Measurements from ENCODE around the gene MLLT6. TPM values are rescaled to one million over a fixed set of nuclear protein-coding genes. Genes with fewer than 3 reads are reported as not detected.
A peak's percentile ranks its signal among the peaks of the same experiment; 100 is the strongest.

MLLT6 gene
- total and polyA plus RNA-seq, 2 of the 13 experiments (the other 11 are each of a cell fraction or from before 2014, with no cell fraction given), result 50.7 to 69.5 TPM

GRCh38 chr17:38656959-38657823 is 47.9 kb upstream of the MLLT6 start (continued):
- TF ChIP-seq ZNF552 (CRISPR knock-in tag; IDR thresholded peaks at IDR 0.05; ENCODE audit: borderline replicate concordance) (peak; percentile 65; the same call in 1 of the 2 replicates), ZNF709 (CRISPR knock-in tag; IDR thresholded peaks at IDR 0.05) (peak; percentile 25; the same call in 1 of the 2 replicates), TOE1 (CRISPR knock-in tag; IDR thresholded peaks at IDR 0.05) (no peak), ZNF460 (CRISPR knock-in tag; IDR thresholded peaks at IDR 0.05; ENCODE audit: borderline replicate concordance) (peak; percentile 71; the same call in 1 of the 2 replicates), RELA (CRISPR knock-in tag; IDR thresholded peaks at IDR 0.05) (no peak), ZNF672 (CRISPR knock-in tag; IDR thresholded peaks at IDR 0.05) (no peak), ZNF430 (CRISPR knock-in tag; IDR thresholded peaks at IDR 0.05) (peak; percentile 25; the same call in 1 of the 2 replicates), ZSCAN5A (CRISPR knock-in tag; IDR thresholded peaks at IDR 0.05; ENCODE audit: borderline replicate concordance) (no peak), NR3C1 (CRISPR knock-in tag; IDR thresholded peaks at IDR 0.05) (no peak), ZNF670 (CRISPR knock-in tag; IDR thresholded peaks at IDR 0.05; ENCODE audit: borderline replicate concordance) (peak; percentile 95)
- TF ChIP-seq, protein P1, sequence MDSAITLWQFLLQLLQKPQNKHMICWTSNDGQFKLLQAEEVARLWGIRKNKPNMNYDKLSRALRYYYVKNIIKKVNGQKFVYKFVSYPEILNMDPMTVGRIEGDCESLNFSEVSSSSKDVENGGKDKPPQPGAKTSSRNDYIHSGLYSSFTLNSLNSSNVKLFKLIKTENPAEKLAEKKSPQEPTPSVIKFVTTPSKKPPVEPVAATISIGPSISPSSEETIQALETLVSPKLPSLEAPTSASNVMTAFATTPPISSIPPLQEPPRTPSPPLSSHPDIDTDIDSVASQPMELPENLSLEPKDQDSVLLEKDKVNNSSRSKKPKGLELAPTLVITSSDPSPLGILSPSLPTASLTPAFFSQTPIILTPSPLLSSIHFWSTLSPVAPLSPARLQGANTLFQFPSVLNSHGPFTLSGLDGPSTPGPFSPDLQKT (CRISPR knock-in tag; IDR thresholded peaks at IDR 0.05; ENCODE audit: borderline replicate concordance), result no peak
- TF ChIP-seq, protein P2, sequence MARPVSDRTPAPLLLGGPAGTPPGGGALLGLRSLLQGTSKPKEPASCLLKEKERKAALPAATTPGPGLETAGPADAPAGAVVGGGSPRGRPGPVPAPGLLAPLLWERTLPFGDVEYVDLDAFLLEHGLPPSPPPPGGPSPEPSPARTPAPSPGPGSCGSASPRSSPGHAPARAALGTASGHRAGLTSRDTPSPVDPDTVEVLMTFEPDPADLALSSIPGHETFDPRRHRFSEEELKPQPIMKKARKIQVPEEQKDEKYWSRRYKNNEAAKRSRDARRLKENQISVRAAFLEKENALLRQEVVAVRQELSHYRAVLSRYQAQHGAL (CRISPR knock-in tag; IDR thresholded peaks at IDR 0.05; ENCODE audit: not compliant biosample characterization), result no peak

Data from HepG2 (cell line).